Tibial nerve (tissue), 4 donors: ENCODE results near the gene MEIS2. TPM values are rescaled to one million over a fixed set of nuclear protein-coding genes. Genes with fewer than 3 reads are reported as not detected.
A peak's percentile ranks its signal among the peaks of the same experiment; 100 is the strongest.

Experiments
- DNase-seq, 2 donors: peaks; one replicate each; pipeline ENCODE4 v3.0.0-alpha.2; 2019; ENCODE audit warnings: low spot score in 2 of 2
- H3K27ac ChIP-seq, 4 donors: fragments of 200-600 bp; sonication (generic) in 3 of 4; one replicate each; pipeline ENCODE4 v1.5.1; 2017 to 2019; ENCODE audit warnings: mild to moderate bottlenecking in 1 of 4
- H3K27me3 ChIP-seq, 2 donors: fragments of 200-600 bp; sonication (generic) in 1 of 2; one replicate each; pipeline versions ENCODE4 v1.5.1 to v1.6.0; 2017 to 2019
- H3K36me3 ChIP-seq, 3 donors: fragments of 200-600 bp; sonication (generic); one replicate each; pipeline ENCODE4 v1.5.1; 2018 to 2019
- H3K4me1 ChIP-seq, 4 donors: fragments of 200-600 bp; sonication (generic) in 3 of 4; one replicate each; pipeline ENCODE4 v1.5.1; 2017 to 2019
- H3K4me3 ChIP-seq, 4 donors: fragments of 200-600 bp; sonication (generic) in 3 of 4; one replicate each; pipeline ENCODE4 v1.5.1; 2017 to 2019; ENCODE audit warnings: mild to moderate bottlenecking in 1 of 4, moderate library complexity in 1 of 4
- H3K9me3 ChIP-seq, 4 donors: fragments of 200-600 bp; sonication (generic) in 3 of 4; one replicate each; pipeline ENCODE4 v1.5.1; 2017 to 2019
- CTCF ChIP-seq, 5 experiments: fragments of 200-600 bp in 3 of 5; fragments of 450-650 bp in 2 of 5; sonication (generic) in 3 of 5; IDR thresholded peaks; one replicate each; pipeline ENCODE4 v1.5.1; 2016 to 2019; ENCODE audit warnings: antibody characterized with exemption in 5 of 5, mild to moderate bottlenecking in 3 of 5, moderate library complexity in 2 of 5
- EP300 ChIP-seq, 2 donors: sonication (generic); formaldehyde crosslinking; IDR thresholded peaks; one replicate each; pipeline ENCODE4 v1.6.1; 2017; ENCODE audit warnings: antibody characterized with exemption in 2 of 2, mild to moderate bottlenecking in 1 of 2
- POLR2A ChIP-seq, 2 donors: fragments of 450-650 bp; IDR thresholded peaks; one replicate each; pipeline ENCODE4 v1.6.1; 2017; ENCODE audit warnings: antibody characterized with exemption in 2 of 2, mild to moderate bottlenecking in 2 of 2, moderate library complexity in 2 of 2
- WGBS, 2 donors: methylation state at CpG; one replicate each; pipeline ENCODE4 v1.1.5; 2018; 5-methylcytosine and 5-hydroxymethylcytosine counted together
- total RNA-seq, 4 donors: library from RNA; depleted of rRNA; stranded (reverse); fragments of >200 nt; gene quantifications; one replicate each; pipeline ENCODE4 v1.1.0, GENCODE V29; 2016

MEIS2 gene
- total RNA-seq, 4 donors from 2014 or later: 9.4 to 15.7 (median 14.3) TPM

GRCh38 chr15:37109872-37110572 is 9.7 kb upstream of the MEIS2 start:
- TF ChIP-seq CTCF (IDR thresholded peaks at IDR 0.05): no peak
- no peak for TF ChIP-seq EP300 (IDR thresholded peaks at IDR 0.05)
- no peak for TF ChIP-seq POLR2A (IDR thresholded peaks at IDR 0.05)
- DNase-seq: no peak
- H3K36me3 ChIP-seq: no peaks in the 10 kb centered on the region
- H3K4me1 ChIP-seq: peaks cover 0 to 26% (median 0%) of the 10 kb centered on the region in 4 donors
- H3K9me3 ChIP-seq: no peaks in the 10 kb centered on the region
- peak overlapping the region in 1 of 4 donors; percentile 42 for H3K4me3 ChIP-seq
- no peak overlapping the region for H3K27ac ChIP-seq
- H3K27me3 ChIP-seq: peaks cover 9 to 87% of the 10 kb centered on the region in 2 donors
- 13 to 33% methylated on average over 23 to 24 of the region's 27 CpGs for WGBS, 2 donors

GRCh38 chr15:37109168-37109871 is 9.0 kb upstream of the MEIS2 start:
- H3K27me3 ChIP-seq: peaks cover 9 to 94% of the 10 kb centered on the region in 2 donors
- no peak overlapping the region for H3K27ac ChIP-seq
- WGBS, 2 donors: 20 to 40% methylated on average over 18 of the region's 18 CpGs
- no peak for DNase-seq
- no peak for TF ChIP-seq POLR2A (IDR thresholded peaks at IDR 0.05)
- no peak for TF ChIP-seq EP300 (IDR thresholded peaks at IDR 0.05)
- no peak for TF ChIP-seq CTCF (IDR thresholded peaks at IDR 0.05)
- H3K9me3 ChIP-seq: no peaks in the 10 kb centered on the region
- H3K4me3 ChIP-seq: no peak overlapping the region
- peaks cover 0 to 26% (median 0%) of the 10 kb centered on the region in 4 donors for H3K4me1 ChIP-seq
- H3K36me3 ChIP-seq: no peaks in the 10 kb centered on the region

GRCh38 chr15:37108381-37109167 is 8.2 kb upstream of the MEIS2 start:
- no peak for TF ChIP-seq POLR2A (IDR thresholded peaks at IDR 0.05)
- TF ChIP-seq CTCF (IDR thresholded peaks at IDR 0.05): no peak
- peak in 1 of 2 donors; percentile 5 for TF ChIP-seq EP300 (IDR thresholded peaks at IDR 0.05)
- 35 to 53% methylated on average over 15 of the region's 15 CpGs for WGBS, 2 donors
- no peak overlapping the region for H3K4me3 ChIP-seq
- H3K36me3 ChIP-seq: no peaks in the 10 kb centered on the region
- H3K9me3 ChIP-seq: no peaks in the 10 kb centered on the region
- no peak for DNase-seq
- peaks cover 0 to 26% (median 0%) of the 10 kb centered on the region in 4 donors for H3K4me1 ChIP-seq
- peaks cover 9 to 100% of the 10 kb centered on the region in 2 donors for H3K27me3 ChIP-seq
- no peak overlapping the region for H3K27ac ChIP-seq

- H3K27me3 ChIP-seq: peaks cover 9 to 100% of the 10 kb centered on the region in 2 donors
- WGBS, 2 donors: 27 to 51% methylated on average over 10 of the region's 10 CpGs
- no peaks in the 10 kb centered on the region for H3K36me3 ChIP-seq
- no peaks in the 10 kb centered on the region for H3K9me3 ChIP-seq
- H3K4me1 ChIP-seq: peaks cover 0 to 33% (median 0%) of the 10 kb centered on the region in 4 donors
- no peak for TF ChIP-seq CTCF (IDR thresholded peaks at IDR 0.05)
- TF ChIP-seq EP300 (IDR thresholded peaks at IDR 0.05): no peak
- TF ChIP-seq POLR2A (IDR thresholded peaks at IDR 0.05): no peak
- H3K4me3 ChIP-seq: no peak overlapping the region
- H3K27ac ChIP-seq: no peak overlapping the region
- DNase-seq: no peak
These were observed 7.5 kb upstream of the MEIS2 start for GRCh38 chr15:37107744-37108380.
